GM21526 (cell line): ENCODE data around the gene FAR2.

Experiments used
- ATAC-seq: cut with Tn5 transposase; IDR thresholded peaks from one replicate; pipeline ENCODE4 v1.9.1; 2021; ENCODE audit warnings: moderate library complexity; ENCODE audit not compliant: unreplicated experiment, low FRiP score

The FAR2 gene

GRCh38 chr12:29200586-29200985 is 51.5 kb downstream of the FAR2 start:
- no peak for ATAC-seq

- no peak for ATAC-seq
Observed at GRCh38 chr12:29201296-29201695, 52.2 kb downstream of the FAR2 start.

- no peak for ATAC-seq
Observed at GRCh38 chr12:29201746-29202145, 52.7 kb downstream of the FAR2 start.

GRCh38 chr12:29204521-29204920 is 55.4 kb downstream of the FAR2 start:
- no peak for ATAC-seq

- no peak for ATAC-seq
Observed at GRCh38 chr12:29207120-29207519, 58.0 kb downstream of the FAR2 start.

- no peak for ATAC-seq
Observed at GRCh38 chr12:29208060-29208459, 59.0 kb downstream of the FAR2 start.

- ATAC-seq, result no peak
Observed at GRCh38 chr12:29208936-29209701, 60.0 kb downstream of the FAR2 start.

- no peak for ATAC-seq
Observed at GRCh38 chr12:29211696-29212095, 62.6 kb downstream of the FAR2 start.

- no peak for ATAC-seq
Observed at GRCh38 chr12:29212682-29213403, 63.8 kb downstream of the FAR2 start.

- ATAC-seq, result no peak
Observed at GRCh38 chr12:29216266-29216665, 67.2 kb downstream of the FAR2 start.

GRCh38 chr12:29216797-29217575 is 67.9 kb downstream of the FAR2 start:
- ATAC-seq, result no peak

- ATAC-seq, result no peak
Observed at GRCh38 chr12:29220632-29221336, 71.7 kb downstream of the FAR2 start.

GRCh38 chr12:29222200-29222599 is 73.1 kb downstream of the FAR2 start:
- no peak for ATAC-seq

- ATAC-seq, result no peak
Observed at GRCh38 chr12:29223426-29223825, 74.3 kb downstream of the FAR2 start.

GRCh38 chr12:29223956-29224543 is 75.0 kb downstream of the FAR2 start:
- ATAC-seq, result no peak

GRCh38 chr12:29224572-29224971 is 75.5 kb downstream of the FAR2 start:
- no peak for ATAC-seq

- no peak for ATAC-seq
Observed at GRCh38 chr12:29225834-29226233, 76.8 kb downstream of the FAR2 start.

GRCh38 chr12:29226616-29227015 is 77.5 kb downstream of the FAR2 start:
- ATAC-seq, result no peak

GRCh38 chr12:29228474-29229157 is 79.5 kb downstream of the FAR2 start:
- ATAC-seq, result no peak

- ATAC-seq, result no peak
Observed at GRCh38 chr12:29229158-29229505, 80.1 kb downstream of the FAR2 start.
